HG03039 (cell line): ENCODE measurements around the gene PIK3CD.
"Not testable (repeated sequence)": the region's sequence is repeated elsewhere in the genome, so short reads cannot be mapped to it uniquely, and the experiment has no call there.

Source experiments
- ATAC-seq: cut with Tn5 transposase; IDR thresholded peaks from one replicate; pipeline ENCODE4 v1.9.1; 2021; ENCODE audit warnings: mild to moderate bottlenecking, moderate library complexity; ENCODE audit not compliant: unreplicated experiment

The PIK3CD gene

GRCh38 chr1:9653491-9654050 is 2.0 kb downstream of the PIK3CD start:
- ATAC-seq, result no peak

DNA sequence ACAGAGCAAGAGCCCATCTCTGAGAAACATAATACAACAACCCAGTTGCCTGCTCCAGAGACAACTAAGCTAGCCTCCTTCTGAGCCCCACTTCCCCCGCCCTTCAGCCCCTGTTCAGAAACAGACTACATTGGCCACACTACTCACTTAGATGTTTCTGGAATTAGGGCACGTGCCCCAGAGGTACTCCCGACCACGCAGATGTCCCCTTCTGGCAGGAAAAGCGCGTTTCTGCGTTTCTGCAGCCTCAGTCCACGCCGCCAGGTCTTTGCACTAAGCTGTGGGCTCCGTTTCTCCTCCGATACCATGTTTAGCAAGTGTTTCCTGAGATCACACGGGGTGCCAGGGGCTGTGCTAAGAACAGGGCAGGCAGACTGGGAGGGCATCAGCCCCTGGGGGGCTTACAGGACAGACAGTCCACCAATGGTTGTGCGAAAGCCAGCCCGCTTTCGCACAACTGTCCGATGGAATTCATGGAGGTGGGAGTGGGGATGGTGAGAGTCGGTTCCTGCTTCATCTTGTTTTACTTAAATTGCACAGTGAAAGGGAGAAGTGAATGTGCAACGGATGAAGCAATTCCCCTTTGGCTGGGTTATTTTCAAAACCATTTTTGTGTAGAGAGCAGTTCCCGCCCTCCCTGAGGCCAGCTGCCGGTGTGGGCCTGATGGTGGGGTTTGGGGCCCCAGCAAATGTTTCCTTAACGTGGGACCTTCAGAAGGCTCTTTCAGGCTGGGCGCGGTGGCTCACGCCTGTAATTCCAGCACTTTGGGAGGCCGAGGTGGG is 2.7 kb downstream of the PIK3CD start:
- no peak for ATAC-seq

GRCh38 chr1:9654834-9655723 is 3.5 kb downstream of the PIK3CD start:
- ATAC-seq, result no peak

DNA sequence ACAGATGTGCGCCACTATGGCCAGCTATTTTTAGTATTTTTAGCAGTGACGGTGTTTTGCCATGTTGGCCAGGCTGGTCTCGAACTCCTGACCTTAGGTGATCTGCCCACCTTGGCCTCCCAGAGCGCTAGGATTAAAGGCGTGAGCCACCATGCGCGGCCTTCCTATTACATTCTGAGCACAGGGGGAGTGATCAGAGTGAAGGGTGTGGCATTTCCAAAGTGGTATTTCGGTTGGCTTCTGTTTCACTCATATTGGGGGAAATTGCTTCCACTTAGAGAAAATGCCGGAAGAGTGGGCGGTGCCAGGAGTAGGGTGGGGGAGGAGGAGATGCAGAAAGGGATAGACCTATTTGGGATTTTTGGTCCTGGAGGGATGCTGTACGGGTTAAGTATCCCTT is 4.3 kb downstream of the PIK3CD start:
- ATAC-seq, result no peak

DNA sequence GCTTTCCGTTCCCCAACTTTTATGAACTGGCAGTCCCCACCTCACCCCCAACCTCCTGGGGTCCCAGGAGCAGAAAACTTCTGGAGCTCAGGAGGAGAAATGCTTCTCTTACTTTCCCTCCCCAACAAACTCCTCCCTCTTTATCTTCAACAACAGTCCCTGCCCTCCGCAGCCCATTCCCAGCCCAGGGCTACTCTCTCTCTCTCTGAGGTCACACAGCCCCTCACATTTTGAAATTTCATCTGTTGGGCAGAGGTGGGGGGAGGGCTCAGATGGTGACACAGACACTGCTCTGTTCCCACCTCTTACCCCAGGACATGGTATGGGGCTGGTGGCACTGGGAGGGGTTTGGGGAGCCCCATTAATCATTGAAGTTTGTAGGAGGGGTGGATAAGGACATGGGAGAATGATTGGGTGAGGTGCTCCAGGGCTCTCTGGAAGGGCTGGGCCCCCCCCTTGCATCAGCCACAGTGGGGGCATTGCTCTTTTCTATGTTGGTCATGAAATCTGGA is 6.0 kb downstream of the PIK3CD start:
- no peak for ATAC-seq

DNA sequence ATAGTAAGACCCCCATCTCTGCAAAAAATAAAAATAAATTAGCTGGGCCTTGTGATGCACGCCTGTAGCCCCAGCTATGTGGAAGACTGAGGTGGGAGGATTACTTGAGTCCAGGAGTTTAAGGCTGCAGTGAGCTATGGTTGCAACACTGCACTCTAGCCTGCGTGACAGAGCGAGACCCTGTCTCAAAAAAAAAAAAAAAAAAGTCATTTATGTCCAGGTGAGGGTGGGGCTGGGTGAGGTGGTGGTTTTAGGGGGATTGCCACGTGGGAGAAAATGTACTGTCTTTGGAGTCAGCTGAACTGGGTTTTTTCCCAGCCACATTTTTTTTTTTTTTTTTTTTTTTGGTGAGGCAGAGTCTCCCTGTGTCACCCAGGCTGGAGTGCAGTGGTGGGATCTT is 6.7 kb downstream of the PIK3CD start:
- no peak for ATAC-seq

GRCh38 chr1:9659328-9659727 is 7.8 kb downstream of the PIK3CD start:
- no peak for ATAC-seq

GRCh38 chr1:9663257-9663656 is 11.7 kb downstream of the PIK3CD start:
- ATAC-seq, result no peak

DNA sequence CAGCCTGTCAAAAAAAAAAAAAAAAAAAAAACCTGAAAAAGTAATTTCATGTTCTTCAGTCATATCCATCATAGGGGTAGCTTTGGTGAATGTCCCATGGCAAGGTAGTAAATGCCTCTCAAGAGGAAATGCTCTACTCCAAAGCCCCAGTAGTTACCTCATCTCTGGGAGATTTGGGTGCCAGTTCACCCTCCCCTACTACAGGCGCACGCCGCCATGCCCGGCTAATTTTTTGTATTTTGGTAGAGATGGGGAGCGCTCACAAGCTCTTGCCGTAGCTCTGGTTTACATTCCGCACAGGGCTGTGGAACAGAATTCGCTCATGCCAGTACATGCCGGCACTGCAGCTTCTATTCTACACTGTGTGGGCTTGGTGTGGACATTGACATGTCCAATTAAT is 13.7 kb downstream of the PIK3CD start:
- no peak for ATAC-seq

DNA sequence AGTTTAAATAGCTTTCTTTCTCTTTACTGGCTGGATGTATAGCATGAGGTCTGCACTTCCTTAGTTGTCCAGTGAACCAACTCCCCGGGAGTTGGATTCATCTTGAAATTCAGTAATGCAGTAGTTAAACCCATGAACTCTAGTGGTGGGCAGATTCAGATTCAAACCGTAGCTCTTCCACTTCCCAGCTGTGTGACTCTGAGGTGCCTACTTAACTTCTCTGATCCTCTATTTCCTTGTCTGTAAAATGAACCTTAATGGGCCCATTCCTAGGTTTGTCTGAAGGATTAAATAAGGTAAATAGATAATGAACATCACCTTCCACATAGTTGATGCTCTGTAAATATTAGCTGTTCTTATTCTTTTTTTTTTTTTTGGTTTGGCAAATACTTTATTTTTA is 16.5 kb downstream of the PIK3CD start:
- no peak for ATAC-seq

DNA sequence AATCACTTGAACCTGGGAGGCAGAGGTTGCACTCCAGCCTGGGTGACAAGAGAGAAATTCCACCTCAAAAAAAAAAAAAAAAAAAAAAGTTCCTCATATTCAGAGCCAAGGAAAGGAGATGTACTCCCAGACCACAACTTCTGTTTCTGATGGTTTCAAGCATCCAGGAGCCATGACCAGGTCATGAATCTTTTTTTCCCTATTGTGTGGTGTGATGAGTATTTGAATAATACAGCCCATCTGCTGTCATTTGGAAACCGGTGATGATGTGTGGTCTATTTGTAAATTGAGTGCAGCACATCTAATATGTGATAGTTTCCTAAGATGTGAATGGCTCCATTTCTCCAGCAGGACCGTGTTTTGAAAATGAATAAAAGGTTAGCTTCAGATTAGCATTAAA is 18.6 kb downstream of the PIK3CD start:
- ATAC-seq, result no peak

DNA sequence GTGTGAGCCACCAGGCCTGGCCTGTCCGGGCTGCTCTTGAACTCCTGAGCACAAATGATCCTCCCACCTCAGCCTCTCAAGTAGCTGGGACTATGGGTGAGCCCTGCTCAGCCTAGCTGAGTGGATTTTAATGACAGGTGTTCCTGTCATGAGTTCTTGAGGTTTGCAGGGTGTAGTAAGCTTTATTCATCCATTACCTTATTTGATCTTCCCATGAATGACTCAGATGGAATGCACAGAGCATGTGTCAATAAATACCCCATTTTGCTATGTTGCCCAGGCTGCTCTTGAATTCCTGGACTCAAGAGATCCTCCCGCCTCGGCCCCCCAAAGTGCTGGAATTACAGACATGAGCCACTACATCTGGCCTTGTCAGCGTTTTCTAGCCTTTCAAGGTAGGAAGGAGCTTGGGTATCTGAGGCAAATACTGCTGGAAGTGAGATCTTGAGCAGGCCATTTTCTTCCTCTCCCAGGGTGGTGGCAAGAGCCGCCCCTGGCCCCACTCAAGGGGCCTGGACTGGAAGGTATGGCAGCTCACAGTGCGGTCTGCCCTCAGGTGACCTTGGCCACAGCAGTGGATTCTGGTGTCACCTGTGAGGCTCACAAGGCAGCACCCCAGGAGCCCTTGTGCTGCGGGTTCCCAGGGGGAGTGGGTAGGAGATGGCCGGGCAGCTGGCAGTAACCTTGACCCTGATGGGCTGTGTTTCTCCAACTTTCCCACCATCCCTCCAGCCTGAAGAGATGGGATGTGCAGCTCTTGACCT is 20.0 kb downstream of the PIK3CD start:
- ATAC-seq, result no peak

- no peak for ATAC-seq
These were observed 20.9 kb downstream of the PIK3CD start for GRCh38 chr1:9672444-9672843.

- ATAC-seq, result no peak
These were observed 23.9 kb downstream of the PIK3CD start for GRCh38 chr1:9675393-9675792.

- not testable (repeated sequence) for ATAC-seq
These were observed 24.6 kb downstream of the PIK3CD start for GRCh38 chr1:9676128-9676527.

GRCh38 chr1:9676815-9677393 is 25.4 kb downstream of the PIK3CD start:
- no peak for ATAC-seq

DNA sequence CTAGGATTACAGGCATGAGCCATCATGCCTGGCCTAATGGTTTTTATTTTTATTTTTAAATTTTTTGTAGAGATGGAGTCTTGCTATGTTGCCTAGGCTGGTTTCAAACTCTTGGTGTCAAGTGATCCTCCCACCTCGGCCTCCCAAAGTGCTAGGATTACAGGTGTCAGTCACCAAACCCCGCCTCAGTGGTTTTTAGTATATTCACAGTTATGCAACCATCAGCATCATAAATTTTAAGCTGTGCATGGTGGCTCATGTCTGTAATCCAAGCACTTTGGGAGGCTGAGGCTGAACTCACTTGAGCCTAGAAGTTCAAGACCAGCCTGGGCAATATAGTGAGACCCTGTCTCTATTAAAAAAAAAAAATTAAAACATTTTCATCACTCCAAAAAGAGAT is 28.6 kb downstream of the PIK3CD start:
- no peak for ATAC-seq

DNA sequence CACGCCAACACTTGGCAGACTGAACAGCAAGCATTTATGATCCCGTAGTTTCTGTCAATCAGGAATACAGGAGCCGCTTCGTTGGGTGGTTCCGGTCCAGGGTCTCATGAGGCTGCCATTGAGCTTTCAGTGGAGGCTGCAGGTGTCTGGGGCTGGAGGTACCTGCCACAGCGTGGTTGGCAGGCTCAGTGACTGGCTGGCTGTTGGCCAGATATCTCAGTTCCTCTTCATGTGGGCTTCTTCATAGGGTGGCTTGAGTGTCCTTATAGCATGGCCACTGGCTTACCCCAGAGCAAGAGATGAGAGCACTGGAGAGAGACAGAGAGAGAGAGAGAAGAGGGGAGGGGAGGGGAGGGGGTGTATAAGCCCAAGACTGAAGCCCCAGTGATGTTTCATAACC is 29.3 kb downstream of the PIK3CD start:
- ATAC-seq, result no peak

- ATAC-seq, result no peak
These were observed 33.3 kb downstream of the PIK3CD start for GRCh38 chr1:9684801-9685200.

GRCh38 chr1:9687120-9687873 is 35.8 kb downstream of the PIK3CD start:
- peak; percentile 36 for ATAC-seq
